HUES48 (cell line): ENCODE measurements around the gene MYOM1.
"Not testable (repeated sequence)": the region's sequence is repeated elsewhere in the genome, so short reads cannot be mapped to it uniquely, and the experiment has no call there.

Source experiments
- H3K27ac ChIP-seq: one replicate; pipeline ENCODE4 v1.7.0; 2013; ENCODE audit warnings: low read depth, low read length, inconsistent platforms
- H3K27me3 ChIP-seq: 2 replicates; pipeline ENCODE4 v1.6.1; 2013; ENCODE audit warnings: mild to moderate bottlenecking, low read length; ENCODE audit not compliant: control insufficient read depth, insufficient read depth
- H3K36me3 ChIP-seq: 2 replicates; pipeline ENCODE4 v1.6.1; 2013; ENCODE audit warnings: low read length; ENCODE audit not compliant: control insufficient read depth, insufficient read depth
- H3K4me1 ChIP-seq: 2 replicates; pipeline ENCODE4 v1.6.1; 2013; ENCODE audit warnings: mild to moderate bottlenecking, low read length; ENCODE audit not compliant: control insufficient read depth, insufficient read depth
- H3K4me3 ChIP-seq: 2 replicates; pipeline ENCODE4 v1.5.1; 2013; ENCODE audit warnings: mild to moderate bottlenecking, low read depth, low read length
- H3K9ac ChIP-seq: 2 replicates; pipeline ENCODE4 v1.6.1; 2013; ENCODE audit warnings: mild to moderate bottlenecking, low read depth, low read length, moderate library complexity
- H3K9me3 ChIP-seq: 2 replicates; pipeline ENCODE4 v1.6.1; 2013; ENCODE audit warnings: low read length; ENCODE audit not compliant: control insufficient read depth, insufficient read depth

Gene MYOM1

DNA sequence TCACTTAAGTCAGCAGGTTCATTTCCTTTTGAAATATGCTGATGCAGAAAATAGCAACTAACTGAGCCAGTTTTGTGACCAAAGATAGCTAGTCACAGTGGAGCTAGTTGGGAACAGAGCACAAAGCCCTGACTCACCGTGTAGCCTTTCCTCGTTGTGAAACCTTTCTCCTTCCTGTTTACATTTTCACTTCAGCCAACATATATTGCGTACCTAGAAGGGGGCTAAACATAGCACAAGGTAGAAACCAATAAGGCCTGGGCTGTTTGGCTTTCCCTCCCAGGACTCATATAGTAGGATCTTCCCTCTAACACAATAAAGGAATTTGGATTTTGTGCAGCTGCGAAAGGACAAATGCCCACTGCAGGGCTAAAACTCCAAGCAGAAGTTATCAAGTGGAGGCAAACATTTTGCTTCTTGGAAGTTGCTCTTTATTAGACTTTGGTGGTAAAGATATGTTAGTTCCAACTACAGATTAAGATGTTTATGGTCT lies 182.3 kb downstream of the MYOM1 start:
- Histone ChIP-seq H3K9me3 (no peaks in the 10 kb centered on the region), H3K27ac (no peak overlapping the region), H3K27me3 (no peaks in the 10 kb centered on the region), H3K4me1 (peaks cover 6% of the 10 kb centered on the region; the same call in 1 of the 2 replicates), H3K4me3 (no peak overlapping the region), H3K9ac (no peak overlapping the region), H3K36me3 (no peaks in the 10 kb centered on the region)

DNA sequence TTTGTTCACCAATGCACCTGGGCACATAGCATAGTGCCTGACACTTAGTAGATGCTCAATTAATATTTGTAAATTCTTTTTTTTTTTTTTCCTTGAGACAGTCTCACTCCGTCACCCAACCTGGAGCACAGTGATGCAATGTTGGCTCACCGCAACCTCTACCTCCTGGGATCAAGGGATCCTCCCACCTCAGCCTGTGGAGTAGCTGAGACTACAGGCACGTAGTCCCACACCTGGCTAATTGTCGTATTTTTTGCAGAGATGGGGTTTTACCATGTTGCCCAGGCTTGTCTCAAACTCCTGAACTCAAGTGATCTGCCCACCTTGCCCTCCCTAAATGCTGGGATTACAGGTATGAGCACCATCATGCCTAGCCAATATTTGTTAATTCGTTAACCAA lies 183.7 kb downstream of the MYOM1 start:
- Histone ChIP-seq H3K36me3 (no peaks in the 10 kb centered on the region), H3K27me3 (no peaks in the 10 kb centered on the region), H3K9me3 (no peaks in the 10 kb centered on the region), H3K9ac (no peak overlapping the region), H3K4me3 (no peak overlapping the region), H3K27ac (no peak overlapping the region), H3K4me1 (no peaks in the 10 kb centered on the region)

DNA sequence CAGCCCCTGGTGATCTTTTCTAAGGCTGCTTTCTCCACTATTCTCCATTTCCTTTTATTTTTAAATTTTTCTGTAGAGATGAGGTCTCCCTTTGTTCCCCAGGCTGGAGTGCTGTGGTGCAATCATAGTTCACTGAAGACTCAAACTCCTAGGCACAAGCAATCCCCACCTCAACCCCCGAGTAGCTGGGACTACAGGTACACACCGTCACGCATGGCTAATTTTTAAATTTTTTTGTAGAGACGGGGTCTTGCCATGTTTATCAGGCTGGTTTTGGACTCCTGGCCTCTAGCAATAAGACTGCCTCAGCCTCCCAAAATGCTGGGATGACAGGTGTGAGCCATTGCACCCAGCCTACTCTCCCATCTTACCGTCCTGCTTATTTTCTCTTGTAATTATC lies 184.1 kb downstream of the MYOM1 start:
- Histone ChIP-seq H3K9me3 (no peaks in the 10 kb centered on the region), H3K27me3 (no peaks in the 10 kb centered on the region), H3K36me3 (no peaks in the 10 kb centered on the region), H3K27ac (no peak overlapping the region), H3K9ac (no peak overlapping the region), H3K4me3 (no peak overlapping the region), H3K4me1 (no peaks in the 10 kb centered on the region)

DNA sequence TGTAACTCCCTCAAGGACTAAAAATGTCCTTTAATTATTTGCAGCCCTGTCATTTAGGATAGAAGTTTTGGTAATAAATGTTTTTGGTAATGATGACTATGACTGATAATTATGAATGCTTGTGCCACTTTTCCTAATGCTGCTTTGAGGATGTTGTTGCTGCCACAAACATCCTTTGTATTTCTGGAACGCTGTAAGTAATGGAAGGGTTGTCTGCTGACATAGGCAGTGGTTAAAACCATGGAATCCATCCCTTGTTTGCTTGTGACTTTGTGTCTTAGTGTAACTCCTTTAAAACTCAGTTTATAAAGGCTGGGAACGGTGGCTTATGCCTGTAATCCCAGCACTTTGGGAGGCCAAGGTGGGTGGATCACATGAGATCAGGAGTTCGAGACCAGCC lies 187.0 kb downstream of the MYOM1 start:
- H3K4me1 ChIP-seq = 0 out of 2 replicates have a peak, but pooled peaks cover 8% of the 10 kb centered on the region
- no peak overlapping the region for H3K27ac ChIP-seq
- no peaks in the 10 kb centered on the region for H3K27me3 ChIP-seq
- no peaks in the 10 kb centered on the region for H3K9me3 ChIP-seq
- H3K9ac ChIP-seq = no peak overlapping the region
- no peaks in the 10 kb centered on the region for H3K36me3 ChIP-seq
- no peak overlapping the region for H3K4me3 ChIP-seq

DNA sequence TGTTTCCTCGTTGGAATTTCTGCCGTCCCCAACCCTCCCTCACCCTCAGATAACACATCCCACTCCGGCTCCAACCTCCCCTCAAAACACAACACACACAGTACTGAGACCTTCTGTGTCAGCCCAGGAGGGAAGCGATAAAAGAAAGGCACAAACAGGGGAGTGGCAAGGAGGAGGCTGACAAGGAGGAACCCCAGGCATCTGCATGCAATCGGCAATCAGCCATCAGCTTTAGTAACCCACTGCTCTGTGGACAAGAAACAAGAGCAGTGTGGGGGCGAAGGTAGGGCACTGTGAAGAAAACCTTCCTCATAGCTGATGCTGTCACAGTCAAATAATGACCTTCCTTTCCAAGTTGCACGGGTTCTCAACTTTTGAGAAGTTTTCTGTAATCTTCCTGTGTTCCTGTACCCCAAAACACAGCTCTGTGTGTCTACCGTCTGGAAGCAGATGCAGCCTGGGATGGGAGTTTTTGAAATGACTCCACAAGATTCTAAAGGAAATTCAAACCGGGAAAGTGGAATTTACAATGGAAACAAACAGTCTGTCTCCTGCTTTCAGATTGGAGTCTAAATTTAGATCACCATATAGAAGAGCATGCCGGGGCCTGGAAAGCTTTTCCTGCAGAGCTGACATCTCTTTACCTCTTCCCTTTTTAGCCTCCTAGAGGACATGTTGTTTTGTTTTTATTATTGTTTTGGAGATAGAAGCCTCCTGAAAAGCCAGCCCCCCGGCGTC lies 190.4 kb downstream of the MYOM1 start:
- Histone ChIP-seq H3K27ac (peak overlapping the region; percentile 21), H3K4me1 (0 out of 2 replicates have a peak, but pooled peaks cover 12% of the 10 kb centered on the region), H3K27me3 (no peaks in the 10 kb centered on the region), H3K9me3 (no peaks in the 10 kb centered on the region), H3K36me3 (no peaks in the 10 kb centered on the region), H3K4me3 (no peak overlapping the region), H3K9ac (no peak overlapping the region)

DNA sequence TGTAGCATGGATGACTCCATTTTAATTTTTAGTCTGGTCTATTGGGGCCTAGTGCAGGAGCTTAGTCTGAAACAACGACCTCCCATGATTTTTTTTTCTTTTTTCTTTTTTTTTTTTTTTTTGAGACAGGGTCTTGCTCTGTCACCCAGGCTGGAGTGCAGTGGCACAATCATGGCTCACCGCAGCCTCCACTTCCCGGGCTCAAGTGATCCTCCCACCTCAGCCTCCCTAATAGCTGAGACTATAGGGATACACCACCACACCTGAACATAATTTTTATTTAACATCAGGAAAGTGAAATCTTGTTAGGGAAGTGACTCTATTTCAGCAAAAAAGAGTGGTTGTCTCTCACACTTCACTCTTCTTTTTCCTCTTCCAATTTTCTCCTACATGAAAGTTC lies 191.7 kb downstream of the MYOM1 start:
- H3K4me3 ChIP-seq, H3K27me3 ChIP-seq, H3K27ac ChIP-seq, H3K9ac ChIP-seq, H3K9me3 ChIP-seq, H3K36me3 ChIP-seq: not testable (repeated sequence)
- 0 out of 2 replicates have a peak, but pooled peaks cover 12% of the 10 kb centered on the region for H3K4me1 ChIP-seq

DNA sequence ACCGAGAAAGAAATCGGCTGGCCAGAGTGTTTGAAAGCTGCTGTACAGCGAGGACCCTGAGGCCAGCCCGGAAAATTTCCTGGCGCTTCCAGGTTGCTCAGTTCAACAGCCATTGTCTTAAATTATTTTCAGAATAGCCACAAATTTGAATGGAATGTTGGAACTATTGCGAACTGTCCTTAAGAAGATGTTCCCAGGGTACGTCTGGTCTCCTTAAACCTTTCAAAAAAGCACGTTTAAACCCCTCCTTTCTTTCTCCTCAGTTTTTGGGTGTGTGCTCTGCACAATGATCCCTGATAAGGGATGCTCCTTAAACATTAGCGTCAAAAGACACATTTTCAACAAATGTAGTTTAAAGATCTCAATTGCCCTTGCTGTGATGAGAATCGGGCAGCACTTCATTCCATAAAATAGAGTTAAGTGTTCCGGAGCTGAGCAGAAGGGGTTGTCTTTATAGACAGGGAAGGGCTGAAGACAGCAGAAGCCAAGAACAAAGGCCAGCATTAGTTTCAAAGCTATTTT lies 192.3 kb downstream of the MYOM1 start:
- H3K27ac ChIP-seq = no peak overlapping the region
- no peaks in the 10 kb centered on the region for H3K36me3 ChIP-seq
- 0 out of 2 replicates have a peak, but pooled peaks cover 12% of the 10 kb centered on the region for H3K4me1 ChIP-seq
- H3K9ac ChIP-seq = no peak overlapping the region
- no peaks in the 10 kb centered on the region for H3K27me3 ChIP-seq
- H3K9me3 ChIP-seq = no peaks in the 10 kb centered on the region
- H3K4me3 ChIP-seq = no peak overlapping the region

DNA sequence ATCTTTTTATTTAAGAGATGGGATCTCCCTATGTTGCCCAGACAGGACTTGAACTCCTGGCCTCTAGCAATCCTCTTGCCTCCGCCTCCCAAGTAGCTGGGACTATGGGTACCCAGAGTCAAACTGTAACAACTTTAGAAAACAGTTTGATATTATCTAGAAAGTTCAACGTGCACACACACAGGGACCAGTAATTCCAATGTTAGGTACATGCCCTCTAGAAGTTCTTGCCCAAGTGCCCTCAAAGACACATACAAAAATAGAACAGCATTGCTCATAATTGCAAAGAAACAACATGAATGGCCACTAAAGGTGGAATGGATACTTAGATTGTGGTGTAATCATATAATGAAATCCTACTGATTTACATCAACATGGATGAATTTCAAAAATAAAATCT lies 194.2 kb downstream of the MYOM1 start:
- H3K27ac ChIP-seq = no peak overlapping the region
- no peaks in the 10 kb centered on the region for H3K9me3 ChIP-seq
- H3K4me1 ChIP-seq = 0 out of 2 replicates have a peak, but pooled peaks cover 12% of the 10 kb centered on the region
- H3K27me3 ChIP-seq = no peaks in the 10 kb centered on the region
- no peaks in the 10 kb centered on the region for H3K36me3 ChIP-seq
- H3K4me3 ChIP-seq = no peak overlapping the region
- H3K9ac ChIP-seq = no peak overlapping the region

DNA sequence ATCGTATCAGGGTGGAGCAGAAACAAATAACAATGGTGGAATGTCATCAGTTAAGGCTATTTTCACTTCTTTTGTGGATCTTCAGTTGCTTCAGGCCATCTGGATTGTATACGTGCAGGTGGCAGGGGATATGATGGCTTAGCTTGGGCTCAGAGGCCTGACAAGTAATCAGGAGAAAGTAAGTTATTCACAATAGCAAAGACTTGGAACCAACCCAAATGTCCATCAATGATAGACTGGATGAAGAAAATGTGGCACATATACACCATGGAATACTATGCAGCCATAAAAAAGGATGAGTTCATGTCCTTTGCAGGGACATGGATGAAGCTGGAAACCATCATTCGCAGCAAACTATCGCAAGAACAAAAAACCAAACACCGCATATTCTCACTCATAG lies 196.2 kb downstream of the MYOM1 start:
- not testable (repeated sequence) for H3K4me3 ChIP-seq, H3K9ac ChIP-seq, H3K27ac ChIP-seq, H3K27me3 ChIP-seq, H3K4me1 ChIP-seq, H3K36me3 ChIP-seq, H3K9me3 ChIP-seq
